MM.1S (cell line): ENCODE results near the gene FOXN3.
"Not testable (repeated sequence)": the region's sequence is repeated elsewhere in the genome, so short reads cannot be mapped to it uniquely, and the experiment has no call there.

ENCODE experiments used
- DNase-seq: peaks from one replicate; pipeline ENCODE4 v3.0.0-alpha.2; 2015
- H2AFZ ChIP-seq: fragments of 300-600 bp; sonication (generic); 2 replicates; pipeline ENCODE4 v1.6.0; 2016; ENCODE audit warnings: antibody characterized with exemption, low read length
- H3F3A ChIP-seq: fragments of 300-600 bp; sonication (generic); 2 replicates; pipeline ENCODE4 v1.6.1; 2016; ENCODE audit warnings: mild to moderate bottlenecking, antibody characterized with exemption, low read length, moderate library complexity, mixed read lengths; ENCODE audit not compliant: insufficient read depth
- H3K27ac ChIP-seq: fragments of 300-600 bp; sonication (generic); 2 replicates; pipeline ENCODE4 v1.5.1; 2016; ENCODE audit warnings: mild to moderate bottlenecking, low read length
- H3K27me3 ChIP-seq: fragments of 300-600 bp; sonication (generic); replicated peaks from 2 replicates; pipeline ENCODE4 v1.6.0; 2016; ENCODE audit warnings: low read length; ENCODE audit not compliant: insufficient read depth
- H3K36me3 ChIP-seq: fragments of 300-600 bp; sonication (generic); replicated peaks from 2 replicates; pipeline ENCODE4 v1.6.1; 2016; ENCODE audit warnings: mild to moderate bottlenecking, low read length, mixed read lengths; ENCODE audit not compliant: insufficient read depth
- H3K4me1 ChIP-seq: fragments of 300-600 bp; sonication (generic); 2 replicates; pipeline ENCODE4 v1.6.1; 2016; ENCODE audit warnings: low read length, mixed read lengths
- H3K4me2 ChIP-seq: fragments of 300-600 bp; sonication (generic); 2 replicates; pipeline ENCODE4 v1.6.0; 2016; ENCODE audit warnings: low read depth, low read length
- H3K4me3 ChIP-seq: fragments of 300-600 bp; sonication (generic); 2 replicates; pipeline ENCODE4 v1.5.1; 2016; ENCODE audit warnings: low read length, mixed read lengths
- H3K79me2 ChIP-seq: fragments of 300-600 bp; sonication (generic); 2 replicates; pipeline ENCODE4 v1.6.1; 2016; ENCODE audit warnings: mixed run types, low read length, mixed read lengths
- H3K9ac ChIP-seq: fragments of 300-600 bp; sonication (generic); 2 replicates; pipeline ENCODE4 v1.6.1; 2016; ENCODE audit warnings: low read length, mixed read lengths
- H3K9me2 ChIP-seq: fragments of 300-600 bp; sonication (generic); replicated peaks from 2 replicates; pipeline ENCODE4 v1.6.1; 2016; ENCODE audit warnings: mild to moderate bottlenecking, low read length, mixed read lengths; ENCODE audit not compliant: insufficient read depth
- H3K9me3 ChIP-seq: fragments of 300-600 bp; sonication (generic); replicated peaks from 2 replicates; pipeline ENCODE4 v1.6.1; 2016; ENCODE audit warnings: mild to moderate bottlenecking, low read length, mixed read lengths; ENCODE audit not compliant: insufficient read depth
- H4K20me1 ChIP-seq: fragments of 300-600 bp; sonication (generic); 2 replicates; pipeline ENCODE4 v1.6.1; 2016; ENCODE audit warnings: mild to moderate bottlenecking, low read length, moderate library complexity, mixed read lengths; ENCODE audit not compliant: insufficient read depth
- EZH2 ChIP-seq: fragments of 300-600 bp; sonication (generic); optimal IDR thresholded peaks from 2 replicates; pipeline ENCODE3; 2017; ENCODE audit warnings: low read depth, mild to moderate bottlenecking, antibody characterized with exemption, low read length, mixed read lengths
- EZH2phosphoT487 ChIP-seq: fragments of 300-600 bp; sonication (generic); IDR thresholded peaks from 2 replicates; pipeline ENCODE4 v1.6.1; 2018; ENCODE audit warnings: antibody characterized with exemption, low read length
- TF ChIP-seq, protein P1 (sequence below): fragments of 300-600 bp; sonication (generic); IDR thresholded peaks from 2 replicates; pipeline ENCODE4 v1.5.1; 2016; ENCODE audit warnings: antibody characterized with exemption, low read length, mixed read lengths

The FOXN3 gene

DNA sequence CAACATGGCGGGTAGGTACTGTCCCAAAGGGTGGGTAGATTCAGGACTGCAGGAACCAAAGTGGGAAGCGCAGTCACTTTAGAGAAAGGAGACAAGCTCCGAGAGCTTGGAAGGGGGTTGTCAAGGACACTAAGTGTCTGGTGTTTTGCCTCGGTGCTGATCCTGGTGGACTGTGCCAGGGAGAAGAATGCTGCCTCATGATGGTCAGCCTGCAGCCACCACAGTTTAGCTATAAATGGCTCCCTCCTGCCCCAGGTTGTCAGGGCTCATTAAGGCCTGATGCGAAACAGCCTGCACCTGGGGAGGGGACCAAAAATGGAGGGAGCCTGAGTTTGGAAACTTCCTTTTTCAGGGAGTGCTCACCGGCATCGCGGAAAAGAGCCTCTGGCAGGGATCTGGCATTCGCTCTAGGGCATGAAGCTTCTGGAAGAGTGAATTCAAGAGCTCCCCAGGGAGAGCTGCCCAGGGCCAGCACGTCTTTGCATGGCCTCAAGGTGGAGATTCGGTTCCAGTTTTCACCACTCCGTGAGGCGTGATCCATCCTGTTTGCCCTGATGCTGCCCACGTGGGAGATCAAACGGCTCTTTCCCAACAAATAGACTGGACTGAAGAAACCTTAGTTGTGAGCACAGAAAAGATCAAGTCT is 164.0 kb downstream of the FOXN3 start:
- DNase-seq: no peak
- Histone ChIP-seq H3K27me3 (no peaks in the 10 kb centered on the region), H3K79me2 (peaks cover 31% of the 10 kb centered on the region), H4K20me1 (no peaks in the 10 kb centered on the region), H3F3A (no peaks in the 10 kb centered on the region), H3K9me3 (no peaks in the 10 kb centered on the region), H3K4me2 (no peak overlapping the region), H3K9ac (no peak overlapping the region), H3K4me1 (no peaks in the 10 kb centered on the region), H3K9me2 (no peaks in the 10 kb centered on the region), H3K36me3 (no peaks in the 10 kb centered on the region), H3K4me3 (no peak overlapping the region), H3K27ac (no peak overlapping the region), H2AFZ (no peak overlapping the region)
- TF ChIP-seq EZH2phosphoT487 (no peak), EZH2 (no peak)
- TF ChIP-seq, protein P1, sequence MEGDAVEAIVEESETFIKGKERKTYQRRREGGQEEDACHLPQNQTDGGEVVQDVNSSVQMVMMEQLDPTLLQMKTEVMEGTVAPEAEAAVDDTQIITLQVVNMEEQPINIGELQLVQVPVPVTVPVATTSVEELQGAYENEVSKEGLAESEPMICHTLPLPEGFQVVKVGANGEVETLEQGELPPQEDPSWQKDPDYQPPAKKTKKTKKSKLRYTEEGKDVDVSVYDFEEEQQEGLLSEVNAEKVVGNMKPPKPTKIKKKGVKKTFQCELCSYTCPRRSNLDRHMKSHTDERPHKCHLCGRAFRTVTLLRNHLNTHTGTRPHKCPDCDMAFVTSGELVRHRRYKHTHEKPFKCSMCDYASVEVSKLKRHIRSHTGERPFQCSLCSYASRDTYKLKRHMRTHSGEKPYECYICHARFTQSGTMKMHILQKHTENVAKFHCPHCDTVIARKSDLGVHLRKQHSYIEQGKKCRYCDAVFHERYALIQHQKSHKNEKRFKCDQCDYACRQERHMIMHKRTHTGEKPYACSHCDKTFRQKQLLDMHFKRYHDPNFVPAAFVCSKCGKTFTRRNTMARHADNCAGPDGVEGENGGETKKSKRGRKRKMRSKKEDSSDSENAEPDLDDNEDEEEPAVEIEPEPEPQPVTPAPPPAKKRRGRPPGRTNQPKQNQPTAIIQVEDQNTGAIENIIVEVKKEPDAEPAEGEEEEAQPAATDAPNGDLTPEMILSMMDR: no peak

DNA sequence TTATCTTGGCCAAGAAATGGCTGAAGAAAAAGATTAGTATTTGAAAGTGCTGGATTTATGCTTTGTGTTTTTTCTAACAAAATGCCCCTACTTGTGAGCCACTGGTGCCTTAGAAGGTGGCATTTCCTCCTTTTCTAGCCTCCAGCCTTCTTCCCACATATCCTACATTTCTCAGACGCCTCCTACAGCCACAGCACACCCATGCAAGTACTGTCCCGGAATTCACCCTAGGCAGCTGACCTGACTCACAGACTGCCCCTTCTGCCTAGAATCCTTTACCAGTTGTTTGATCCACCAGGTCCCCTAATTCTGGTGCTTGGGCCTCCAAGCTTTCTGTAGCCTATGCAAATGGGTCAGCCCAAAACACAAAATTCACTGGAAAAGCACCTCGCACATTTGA is 166.0 kb downstream of the FOXN3 start:
- TF ChIP-seq, protein P1: no peak
- TF ChIP-seq EZH2phosphoT487 (no peak), EZH2 (no peak)
- no peak overlapping the region for H2AFZ ChIP-seq
- no peaks in the 10 kb centered on the region for H3K9me3 ChIP-seq
- no peak overlapping the region for H3K4me3 ChIP-seq
- H3K36me3 ChIP-seq: no peaks in the 10 kb centered on the region
- peaks cover 24% of the 10 kb centered on the region for H3K79me2 ChIP-seq
- H3K27me3 ChIP-seq: no peaks in the 10 kb centered on the region
- no peak overlapping the region for H3K4me2 ChIP-seq
- no peak overlapping the region for H3K9ac ChIP-seq
- H3K27ac ChIP-seq: no peak overlapping the region
- no peaks in the 10 kb centered on the region for H4K20me1 ChIP-seq
- no peak for DNase-seq
- no peaks in the 10 kb centered on the region for H3K9me2 ChIP-seq
- no peaks in the 10 kb centered on the region for H3K4me1 ChIP-seq
- no peaks in the 10 kb centered on the region for H3F3A ChIP-seq

DNA sequence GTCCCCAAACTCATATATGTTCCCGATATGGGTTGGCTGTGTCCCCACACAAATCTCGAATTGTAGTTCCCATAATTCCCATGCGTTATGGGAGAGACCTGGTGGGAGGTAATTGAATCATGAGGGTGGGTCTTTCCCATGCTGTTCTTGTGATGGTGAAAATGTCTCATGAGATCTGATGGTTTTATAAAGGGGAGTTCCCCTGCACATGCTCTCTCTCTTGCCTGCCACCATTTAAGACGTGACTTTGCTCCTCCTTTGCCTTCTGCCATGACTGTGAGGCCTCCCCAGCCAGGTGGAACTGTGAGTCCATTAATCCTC is 166.4 kb downstream of the FOXN3 start:
- DNase-seq, H3K4me1 ChIP-seq, H3K4me2 ChIP-seq, H3K4me3 ChIP-seq, H3K9ac ChIP-seq, H4K20me1 ChIP-seq, H2AFZ ChIP-seq, H3K27ac ChIP-seq, H3F3A ChIP-seq, H3K36me3 ChIP-seq, H3K27me3 ChIP-seq, H3K9me2 ChIP-seq, H3K9me3 ChIP-seq: not testable (repeated sequence)
- peaks cover 19% of the 10 kb centered on the region for H3K79me2 ChIP-seq

DNA sequence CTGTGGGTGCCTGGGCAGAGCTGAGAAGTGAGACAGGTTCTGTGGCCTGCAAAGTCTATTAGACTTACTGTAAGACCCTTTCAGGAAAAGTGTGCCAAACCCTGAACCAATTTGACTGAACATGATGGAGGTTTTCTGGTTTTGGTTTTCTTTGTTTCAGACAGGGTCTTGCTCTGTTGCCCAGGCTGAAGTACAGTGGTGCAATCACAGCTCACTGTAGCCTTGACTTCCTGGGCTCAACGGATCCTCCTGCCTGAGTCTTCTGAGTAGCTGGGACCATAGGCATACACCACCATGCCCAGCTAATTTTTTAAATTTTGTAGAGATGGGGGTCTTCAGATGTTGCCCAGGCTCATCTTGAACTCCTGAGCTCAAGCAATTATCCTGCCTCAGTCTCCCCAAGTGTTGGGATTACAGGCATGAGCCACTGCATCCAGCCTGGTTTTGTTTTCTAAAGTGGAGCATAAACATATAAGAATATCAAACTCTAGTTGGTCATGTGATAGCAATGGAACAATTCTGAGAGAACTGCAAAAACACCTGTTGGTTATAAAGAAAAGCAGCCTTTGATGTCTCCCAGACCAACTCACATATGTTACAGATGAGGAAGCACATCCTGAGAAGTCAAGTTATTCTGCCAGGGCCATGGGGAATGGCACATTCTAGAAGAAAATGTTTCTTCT is 166.9 kb downstream of the FOXN3 start:
- Histone ChIP-seq H3K4me2 (no peak overlapping the region), H3K36me3 (no peaks in the 10 kb centered on the region), H3K4me3 (no peak overlapping the region), H3K79me2 (peaks cover 14% of the 10 kb centered on the region), H3K27me3 (no peaks in the 10 kb centered on the region), H3F3A (no peaks in the 10 kb centered on the region), H3K9me2 (no peaks in the 10 kb centered on the region), H3K9me3 (no peaks in the 10 kb centered on the region), H3K4me1 (no peaks in the 10 kb centered on the region), H3K9ac (no peak overlapping the region), H3K27ac (no peak overlapping the region), H2AFZ (no peak overlapping the region), H4K20me1 (no peaks in the 10 kb centered on the region)
- TF ChIP-seq EZH2phosphoT487 (no peak), EZH2 (no peak)
- TF ChIP-seq, protein P1: no peak
- no peak for DNase-seq
